GM19043 (cell line): Measurements from ENCODE around the gene REC8.

ENCODE experiments used
- ATAC-seq: cut with Tn5 transposase; IDR thresholded peaks from one replicate; pipeline ENCODE4 v1.9.1; 2021; ENCODE audit warnings: low read depth; ENCODE audit not compliant: unreplicated experiment

REC8 gene

DNA sequence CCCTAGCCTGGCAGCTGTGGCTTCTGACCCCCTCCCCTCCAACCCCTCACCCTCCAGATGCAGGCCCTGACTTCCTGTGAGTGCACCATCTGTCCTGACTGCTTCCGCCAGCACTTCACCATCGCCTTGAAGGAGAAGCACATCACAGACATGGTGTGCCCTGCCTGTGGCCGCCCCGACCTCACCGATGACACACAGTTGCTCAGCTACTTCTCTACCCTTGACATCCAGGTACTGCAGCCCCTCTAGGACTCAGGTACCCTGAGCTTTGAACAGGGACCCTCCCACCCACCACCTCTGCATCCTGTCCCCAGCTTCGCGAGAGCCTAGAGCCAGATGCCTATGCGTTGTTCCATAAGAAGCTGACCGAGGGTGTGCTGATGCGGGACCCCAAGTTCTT is 16.8 kb upstream of the REC8 start:
- ATAC-seq: no peak

DNA sequence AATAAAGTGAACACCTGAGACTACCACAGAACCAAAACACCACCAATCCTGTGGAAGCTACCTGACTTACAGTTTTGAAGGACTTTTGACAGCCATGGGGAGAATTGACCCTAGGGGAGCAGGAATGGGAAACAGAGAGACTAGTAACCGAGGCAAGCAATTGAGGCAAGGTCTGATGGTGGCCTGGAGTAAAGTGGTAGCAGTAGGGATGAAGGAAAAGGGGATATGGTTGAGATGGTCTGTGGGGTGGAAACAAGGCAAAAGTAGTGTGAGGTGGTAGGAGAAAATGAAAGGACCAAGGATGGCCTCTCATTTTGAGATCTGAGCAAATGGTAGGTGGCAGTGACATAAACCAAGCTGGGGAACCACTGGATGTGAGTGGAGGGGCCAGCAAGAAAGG is 15.0 kb upstream of the REC8 start:
- no peak for ATAC-seq

DNA sequence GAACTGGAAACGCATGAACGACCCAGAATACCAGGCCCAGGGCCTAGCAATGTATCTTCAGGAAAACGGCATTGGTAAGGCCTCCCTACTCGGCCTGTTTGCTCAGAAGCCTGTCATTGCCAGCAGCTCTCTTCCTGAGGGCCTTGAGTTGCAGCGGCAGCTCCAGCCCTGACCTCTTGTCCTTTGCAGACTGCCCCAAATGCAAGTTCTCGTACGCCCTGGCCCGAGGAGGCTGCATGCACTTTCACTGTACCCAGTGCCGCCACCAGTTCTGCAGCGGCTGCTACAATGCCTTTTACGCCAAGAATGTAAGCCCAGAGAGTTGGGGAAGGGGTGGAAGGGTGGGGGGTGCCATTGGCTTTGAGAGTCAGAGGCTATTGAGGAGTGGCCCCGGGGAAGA is 14.5 kb upstream of the REC8 start:
- ATAC-seq: no peak

DNA sequence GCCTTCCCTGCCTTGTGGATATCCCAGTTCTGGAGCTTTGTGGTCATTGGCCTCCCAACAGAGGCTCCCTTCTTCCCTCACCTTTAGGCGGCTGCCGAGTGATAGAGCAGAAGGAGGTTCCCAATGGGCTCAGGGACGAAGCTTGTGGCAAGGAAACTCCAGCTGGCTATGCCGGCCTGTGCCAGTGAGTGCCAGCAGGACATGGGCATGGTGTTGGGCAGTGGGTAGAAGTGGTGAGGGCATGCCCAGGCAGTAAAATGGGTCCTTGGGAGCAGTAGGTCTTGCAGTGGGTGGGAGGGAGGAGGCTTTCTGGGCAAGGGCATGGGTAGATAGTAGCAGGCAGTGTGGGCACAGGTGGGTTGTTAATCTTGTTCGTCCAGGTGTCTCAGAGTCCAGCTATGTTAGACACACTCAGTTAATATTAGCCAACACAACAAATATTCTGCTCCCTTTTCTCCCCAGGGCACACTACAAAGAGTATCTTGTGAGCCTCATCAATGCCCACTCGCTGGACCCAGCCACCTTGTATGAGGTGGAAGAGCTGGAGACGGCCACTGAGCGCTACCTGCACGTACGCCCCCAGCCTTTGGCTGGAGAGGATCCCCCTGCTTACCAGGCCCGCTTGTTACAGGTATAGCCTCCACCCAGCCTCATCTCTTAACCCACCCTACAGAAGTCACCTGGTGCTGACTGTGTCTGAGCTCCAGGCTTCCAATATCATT is 11.9 kb upstream of the REC8 start:
- ATAC-seq: no peak

DNA sequence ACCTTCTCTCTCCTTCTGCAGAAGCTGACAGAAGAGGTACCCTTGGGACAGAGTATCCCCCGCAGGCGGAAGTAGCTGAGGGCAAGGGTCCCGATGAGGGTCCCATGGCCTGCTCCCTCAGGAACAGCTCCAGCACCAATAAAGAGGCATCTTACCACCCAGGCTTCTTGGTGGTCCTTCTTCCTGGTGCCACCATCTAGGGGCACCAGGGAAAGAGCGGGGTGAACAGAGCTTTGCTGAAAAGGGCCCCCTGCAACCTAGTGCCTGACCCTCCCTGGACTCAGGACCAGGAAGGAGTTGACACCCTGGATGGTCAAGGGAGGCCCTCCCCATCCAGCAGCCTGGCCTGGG is 11.4 kb upstream of the REC8 start:
- no peak for ATAC-seq

DNA sequence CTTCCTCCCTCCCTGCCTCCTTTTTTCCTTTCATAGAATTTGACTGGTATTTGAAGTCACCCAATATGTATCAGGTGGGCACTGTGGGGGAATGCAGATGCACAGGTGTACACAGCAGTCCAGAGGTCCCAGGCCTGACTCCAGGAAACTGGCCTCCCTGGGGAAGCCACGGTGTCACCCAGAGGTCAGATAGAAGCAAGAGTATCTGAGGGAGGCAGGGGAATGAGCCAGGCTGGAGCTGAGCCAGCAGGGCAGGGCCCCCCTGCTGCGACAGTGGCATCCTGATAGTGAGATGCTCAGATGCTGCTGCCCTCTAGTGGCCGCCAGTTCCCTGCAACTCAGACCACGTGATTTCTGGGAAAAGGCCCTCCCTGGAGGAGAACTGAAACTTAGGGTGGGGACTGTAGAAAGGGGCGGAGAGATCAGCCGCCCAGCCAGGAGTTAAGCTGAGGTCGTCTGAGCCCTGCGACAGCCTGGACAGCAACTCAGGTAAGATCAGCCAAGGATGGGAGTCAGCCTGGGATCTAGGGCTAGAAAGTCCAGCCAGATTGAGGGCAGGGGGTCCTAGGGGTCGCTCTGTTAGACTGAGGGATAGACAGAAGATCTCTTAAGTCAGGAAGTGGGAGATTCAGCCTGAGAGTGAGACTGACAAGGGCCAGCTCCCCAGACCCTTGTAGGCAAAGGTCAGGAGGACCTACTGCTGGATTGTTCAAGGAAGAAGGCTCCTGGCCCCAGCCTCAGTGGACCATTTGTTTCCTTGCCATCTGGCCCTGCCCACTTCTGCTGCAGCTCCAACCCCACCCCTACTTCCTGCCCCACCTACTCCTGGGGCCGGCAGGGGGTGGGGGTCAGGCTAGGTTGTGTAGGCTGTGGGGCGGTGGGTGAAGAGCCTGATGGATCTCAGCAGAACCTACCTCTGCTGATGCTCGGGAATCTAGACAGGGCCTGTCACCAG is 10.8 kb upstream of the REC8 start, which contains the start of gene IRF9:
IRF9 (plus strand) TSS at position 416 of the 955 bp plus-strand sequence. CDS start 880 bp downstream, outside the sequence.
- ATAC-seq: peak; percentile 80

DNA sequence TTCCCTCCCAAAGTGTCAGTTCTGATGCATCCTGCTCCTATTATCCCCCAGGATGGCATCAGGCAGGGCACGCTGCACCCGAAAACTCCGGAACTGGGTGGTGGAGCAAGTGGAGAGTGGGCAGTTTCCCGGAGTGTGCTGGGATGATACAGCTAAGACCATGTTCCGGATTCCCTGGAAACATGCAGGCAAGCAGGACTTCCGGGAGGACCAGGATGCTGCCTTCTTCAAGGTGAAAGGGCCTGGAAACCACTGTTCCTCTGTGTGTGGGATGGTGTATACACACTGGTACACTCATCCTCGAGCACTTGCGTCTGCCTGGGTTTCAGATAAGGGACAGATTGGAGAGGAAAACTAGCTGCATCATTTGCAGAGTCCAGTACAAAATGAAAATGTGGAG is 9.8 kb upstream of the REC8 start:
- no peak for ATAC-seq

DNA sequence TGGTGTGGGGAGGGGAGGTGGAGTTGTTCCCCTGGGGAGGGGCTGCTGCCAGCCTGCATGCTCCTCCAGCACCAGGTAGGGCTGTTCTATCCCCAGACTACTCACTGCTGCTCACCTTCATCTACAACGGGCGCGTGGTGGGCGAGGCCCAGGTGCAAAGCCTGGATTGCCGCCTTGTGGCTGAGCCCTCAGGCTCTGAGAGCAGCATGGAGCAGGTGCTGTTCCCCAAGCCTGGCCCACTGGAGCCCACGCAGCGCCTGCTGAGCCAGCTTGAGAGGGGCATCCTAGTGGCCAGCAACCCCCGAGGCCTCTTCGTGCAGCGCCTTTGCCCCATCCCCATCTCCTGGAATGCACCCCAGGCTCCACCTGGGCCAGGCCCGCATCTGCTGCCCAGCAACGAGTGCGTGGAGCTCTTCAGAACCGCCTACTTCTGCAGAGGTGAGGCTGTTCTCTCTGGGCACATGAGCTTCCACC is 7.3 kb upstream of the REC8 start:
- ATAC-seq: no peak

DNA sequence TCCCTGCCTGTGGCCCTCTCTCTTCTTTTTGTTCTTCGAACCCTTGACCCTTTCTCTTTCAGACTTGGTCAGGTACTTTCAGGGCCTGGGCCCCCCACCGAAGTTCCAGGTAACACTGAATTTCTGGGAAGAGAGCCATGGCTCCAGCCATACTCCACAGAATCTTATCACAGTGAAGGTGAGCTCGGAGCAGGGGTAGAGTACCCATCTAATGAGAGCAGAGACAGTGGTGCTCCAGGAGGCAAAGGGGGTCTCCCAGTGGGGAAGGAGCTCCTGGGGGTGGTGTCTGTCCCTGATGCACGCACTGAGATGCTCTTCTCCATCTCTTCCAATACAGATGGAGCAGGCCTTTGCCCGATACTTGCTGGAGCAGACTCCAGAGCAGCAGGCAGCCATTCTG is 6.1 kb upstream of the REC8 start:
- ATAC-seq: no peak

DNA sequence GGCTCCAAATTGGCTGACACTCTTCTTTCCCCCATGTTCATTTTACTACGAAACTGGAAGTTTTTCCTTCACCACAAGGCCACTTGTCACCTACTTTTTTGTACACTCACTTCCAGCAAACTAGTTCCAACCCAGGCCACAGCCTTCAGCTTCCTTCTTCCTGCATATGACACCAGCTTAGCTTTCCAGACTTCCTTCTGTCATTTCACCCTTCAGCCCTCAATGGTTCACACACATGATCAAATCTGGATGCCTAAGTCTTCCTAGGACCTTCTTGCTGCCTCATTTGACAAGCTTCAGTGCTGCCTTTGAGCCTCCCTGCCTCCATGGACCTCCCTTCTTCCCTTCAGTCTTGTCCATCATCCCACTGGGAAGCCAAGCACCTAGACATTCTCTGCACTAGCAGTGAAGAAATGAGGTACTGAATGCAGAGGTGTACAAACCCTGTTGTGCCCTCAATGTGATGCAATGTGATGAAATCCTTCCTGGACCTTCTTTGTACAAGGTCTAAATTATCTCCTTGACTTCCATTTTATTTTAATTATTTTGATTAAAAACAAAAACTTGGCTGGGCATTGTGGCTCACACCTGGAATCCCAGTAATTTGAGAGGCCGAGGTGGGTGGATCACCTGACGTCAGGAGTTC is 4.3 kb upstream of the REC8 start:
- no peak for ATAC-seq

DNA sequence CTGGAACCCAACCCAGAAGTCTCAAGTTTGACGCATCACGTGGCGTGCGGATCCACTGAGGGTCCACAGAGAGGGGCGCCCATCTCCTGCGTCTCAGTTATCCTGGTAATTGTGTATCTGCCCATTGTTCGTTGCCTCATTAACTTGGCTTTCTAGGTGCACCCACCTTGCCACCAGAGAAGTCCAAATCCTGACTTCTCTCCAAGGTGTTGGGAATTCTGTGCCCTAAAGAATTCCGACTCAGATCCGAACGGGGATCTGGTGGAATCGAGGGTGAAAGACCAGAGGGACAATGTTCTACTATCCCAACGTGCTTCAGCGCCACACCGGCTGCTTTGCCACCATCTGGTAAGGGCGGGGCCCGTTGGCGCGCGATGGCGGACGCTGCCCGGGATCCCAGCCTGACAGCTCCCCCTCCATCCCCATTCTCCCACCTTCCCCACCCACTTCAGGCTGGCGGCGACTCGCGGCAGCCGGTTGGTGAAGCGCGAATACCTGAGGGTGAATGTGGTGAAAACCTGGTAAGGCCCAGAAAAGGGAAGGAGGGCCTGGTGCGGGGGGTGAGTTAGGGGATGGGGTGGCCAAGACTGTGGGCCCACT is 481 bp downstream of the REC8 start:
- ATAC-seq: no peak

DNA sequence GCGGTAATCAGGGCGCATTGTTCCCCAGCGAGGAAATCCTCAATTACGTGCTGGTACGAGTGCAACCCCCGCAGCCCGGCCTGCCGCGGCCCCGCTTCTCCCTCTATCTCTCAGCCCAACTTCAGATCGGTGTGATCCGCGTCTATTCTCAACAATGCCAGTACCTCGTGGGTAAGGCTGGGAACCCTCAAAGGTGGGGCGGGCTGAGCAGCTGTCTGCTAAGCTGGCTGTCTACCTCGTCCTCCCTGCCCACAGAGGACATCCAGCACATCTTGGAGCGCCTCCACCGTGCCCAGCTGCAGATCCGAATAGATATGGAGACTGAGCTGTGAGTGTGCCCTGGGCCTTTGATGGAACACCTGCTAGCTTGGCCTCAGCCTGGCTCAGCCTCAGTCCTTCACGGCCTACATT is 996 bp downstream of the REC8 start:
- ATAC-seq: no peak

DNA sequence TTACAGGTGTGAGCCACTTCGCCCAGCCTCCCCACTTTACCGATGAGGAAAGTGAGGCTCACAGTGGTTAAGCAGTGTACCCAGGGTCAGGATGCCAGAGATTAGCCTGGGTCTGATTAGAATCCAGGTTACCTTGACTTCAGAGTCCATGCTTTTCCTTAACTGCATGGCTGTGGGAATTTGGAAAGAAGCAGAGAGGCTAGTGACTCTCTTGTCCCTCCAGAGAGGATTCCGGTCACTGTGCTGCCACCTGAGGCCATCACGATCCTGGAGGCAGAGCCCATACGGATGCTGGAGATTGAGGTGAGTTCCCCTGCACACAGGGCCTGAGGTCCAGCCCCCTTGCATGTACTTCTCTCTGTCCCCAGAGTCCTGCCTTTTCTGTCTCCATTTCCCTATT is 4.7 kb downstream of the REC8 start:
- ATAC-seq: no peak

DNA sequence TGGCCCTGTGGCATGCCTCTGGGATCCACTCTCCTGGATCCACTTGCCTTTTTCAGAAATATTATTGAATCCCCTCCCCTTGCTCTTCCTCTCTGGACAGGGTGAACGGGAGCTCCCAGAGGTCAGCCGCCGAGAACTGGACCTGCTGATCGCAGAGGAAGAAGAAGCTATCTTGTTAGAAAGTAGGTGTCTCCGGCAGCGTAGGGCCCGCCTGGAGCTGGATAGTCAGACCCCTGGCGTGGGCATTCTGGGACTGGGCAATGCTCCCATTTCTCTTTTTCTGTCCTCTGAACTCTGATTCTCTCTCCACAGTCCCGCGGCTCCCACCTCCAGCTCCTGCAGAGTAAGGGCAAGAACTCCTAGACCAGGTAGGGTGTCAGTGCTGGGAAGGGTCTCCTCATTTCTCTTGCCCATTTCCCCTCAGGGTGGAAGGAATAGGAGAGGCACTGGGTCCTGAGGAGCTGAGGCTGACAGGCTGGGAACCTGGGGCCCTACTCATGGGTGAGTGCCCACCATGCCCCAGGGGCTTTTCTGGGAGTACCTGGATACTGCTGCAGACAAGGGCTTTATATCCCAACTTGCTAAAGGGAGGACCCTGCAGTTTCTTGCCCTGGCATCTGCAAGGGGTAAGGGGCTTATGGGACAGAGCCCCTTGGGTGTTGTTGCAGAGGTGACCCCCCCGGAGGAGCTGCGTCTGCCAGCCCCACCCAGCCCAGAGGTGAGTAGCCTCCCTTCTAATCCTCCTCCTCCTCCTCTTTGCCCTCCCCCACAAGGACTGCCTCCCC is 5.4 kb downstream of the REC8 start:
- no peak for ATAC-seq

DNA sequence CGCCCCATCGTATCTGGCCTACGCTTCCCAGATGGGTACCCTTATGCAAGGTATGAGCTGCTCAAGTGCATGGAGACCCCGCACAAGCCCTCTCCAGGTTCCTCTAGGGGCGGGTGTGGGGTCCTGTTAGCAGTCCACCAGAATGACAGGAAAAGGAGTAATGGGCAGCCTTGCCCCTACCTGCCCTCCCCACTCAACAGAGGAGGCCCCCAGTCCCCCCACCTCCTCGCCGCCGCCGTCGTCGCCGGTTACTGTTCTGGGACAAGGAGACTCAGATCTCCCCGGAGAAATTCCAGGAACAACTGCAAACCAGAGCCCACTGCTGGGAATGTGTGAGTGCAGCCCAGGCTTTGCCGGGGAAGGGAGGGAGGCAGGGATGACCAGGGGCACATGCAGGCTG is 6.0 kb downstream of the REC8 start:
- no peak for ATAC-seq

DNA sequence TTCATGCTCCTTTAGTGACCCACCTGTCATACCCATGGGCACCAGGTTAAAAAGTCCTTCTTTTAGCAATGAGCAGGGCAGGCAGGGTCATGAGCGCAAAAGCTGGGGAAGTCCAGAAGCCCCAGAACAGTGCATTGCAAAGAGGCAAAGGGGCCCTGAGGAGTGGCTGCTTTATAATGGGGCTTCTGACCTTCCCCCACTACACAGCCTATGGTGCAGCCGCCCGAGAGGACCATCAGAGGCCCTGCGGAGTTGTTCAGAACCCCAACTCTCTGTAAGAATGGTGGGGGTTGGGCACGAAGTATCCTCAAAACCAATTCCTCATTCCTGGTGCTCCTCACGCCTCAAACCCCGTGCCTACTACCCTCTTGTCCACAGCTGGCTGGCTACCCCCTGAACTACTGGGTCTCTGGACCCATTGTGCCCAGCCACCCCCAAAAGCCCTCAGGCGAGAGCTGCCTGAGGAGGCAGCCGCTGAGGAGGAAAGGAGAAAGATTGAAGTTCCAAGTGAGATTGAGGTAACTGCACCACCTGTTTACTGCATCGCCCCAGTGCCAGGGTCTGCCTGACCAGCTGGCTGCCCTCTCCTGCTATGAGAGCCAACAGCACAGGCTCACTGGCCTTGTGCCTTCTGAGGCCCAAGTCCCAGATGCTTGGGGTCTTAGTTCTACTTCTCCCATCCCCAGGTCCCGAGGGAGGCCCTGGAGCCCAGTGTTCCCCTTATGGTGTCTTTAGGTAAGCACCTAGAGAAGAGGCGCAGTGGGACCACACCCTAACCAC is 6.7 kb downstream of the REC8 start:
- ATAC-seq: no peak

DNA sequence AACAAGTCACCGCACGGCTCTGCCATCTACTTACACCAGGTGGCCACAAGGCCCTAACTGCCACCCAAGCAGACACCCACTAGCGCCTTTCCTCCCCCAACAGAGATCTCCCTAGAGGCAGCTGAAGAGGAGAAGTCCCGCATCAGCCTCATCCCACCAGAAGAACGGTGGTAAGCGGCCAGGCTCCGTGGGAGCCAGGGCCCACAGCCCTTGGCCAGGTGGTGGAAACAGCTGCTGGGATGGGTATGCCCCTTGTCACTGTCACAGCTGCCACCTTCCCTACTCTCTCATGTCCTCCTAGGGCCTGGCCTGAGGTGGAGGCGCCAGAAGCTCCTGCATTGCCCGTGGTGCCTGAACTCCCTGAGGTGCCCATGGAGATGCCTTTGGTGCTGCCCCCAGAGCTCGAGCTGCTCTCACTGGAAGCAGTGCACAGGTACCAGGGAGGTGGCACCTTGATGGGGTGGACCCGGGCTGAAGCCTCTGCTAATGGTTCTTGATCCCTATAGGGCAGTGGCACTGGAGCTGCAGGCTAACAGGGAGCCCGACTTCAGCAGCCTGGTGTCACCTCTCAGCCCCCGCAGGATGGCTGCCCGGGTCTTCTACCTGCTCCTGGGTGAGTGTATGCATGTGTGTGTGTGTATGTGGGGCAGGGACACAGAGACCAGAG is 7.5 kb downstream of the REC8 start:
- no peak for ATAC-seq

DNA sequence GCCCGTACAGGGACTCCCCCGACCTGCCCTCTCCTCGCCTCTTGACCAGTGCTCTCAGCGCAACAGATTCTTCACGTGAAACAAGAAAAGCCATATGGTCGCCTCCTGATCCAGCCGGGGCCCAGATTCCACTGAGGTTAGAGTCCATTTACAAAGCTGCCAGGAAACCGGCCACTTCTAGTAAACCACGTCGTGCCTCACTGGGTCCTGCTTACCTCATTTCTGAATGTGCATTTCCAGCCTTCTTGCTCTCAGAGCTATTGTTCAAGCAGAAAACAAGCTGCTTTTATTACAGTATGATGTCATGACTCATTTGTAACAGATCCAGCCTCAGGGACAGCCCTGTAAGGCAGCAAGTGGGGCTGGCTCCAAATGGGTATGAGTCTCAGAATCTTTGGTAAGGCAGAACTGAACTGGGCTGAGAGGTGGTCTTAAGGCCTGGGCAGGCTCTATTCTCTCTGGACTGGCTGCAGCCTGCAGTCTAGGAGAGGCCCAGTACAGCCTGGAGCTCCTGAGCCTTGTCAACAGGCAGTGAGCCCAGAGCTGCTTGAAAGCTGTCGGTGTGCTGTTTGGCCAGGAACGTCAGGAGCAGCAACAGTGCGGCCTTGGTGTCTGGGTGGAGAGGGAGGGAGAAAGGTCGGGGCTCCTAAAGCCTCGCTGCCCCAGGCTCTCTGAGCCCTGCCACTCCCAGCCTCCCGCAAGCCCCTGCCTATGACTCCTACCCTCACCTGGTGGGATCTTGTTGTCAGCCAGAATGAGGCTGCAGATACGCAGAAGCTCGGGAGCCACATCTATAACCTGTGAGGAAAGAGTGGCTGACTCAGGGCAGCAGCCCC is 8.3 kb downstream of the REC8 start:
- ATAC-seq: no peak
